Measurements from ENCODE around the gene PTPN1.
"Not testable (repeated sequence)": the region's sequence is repeated elsewhere in the genome, so short reads cannot be mapped to it uniquely, and the experiment has no call there.

PTPN1 gene

DNA sequence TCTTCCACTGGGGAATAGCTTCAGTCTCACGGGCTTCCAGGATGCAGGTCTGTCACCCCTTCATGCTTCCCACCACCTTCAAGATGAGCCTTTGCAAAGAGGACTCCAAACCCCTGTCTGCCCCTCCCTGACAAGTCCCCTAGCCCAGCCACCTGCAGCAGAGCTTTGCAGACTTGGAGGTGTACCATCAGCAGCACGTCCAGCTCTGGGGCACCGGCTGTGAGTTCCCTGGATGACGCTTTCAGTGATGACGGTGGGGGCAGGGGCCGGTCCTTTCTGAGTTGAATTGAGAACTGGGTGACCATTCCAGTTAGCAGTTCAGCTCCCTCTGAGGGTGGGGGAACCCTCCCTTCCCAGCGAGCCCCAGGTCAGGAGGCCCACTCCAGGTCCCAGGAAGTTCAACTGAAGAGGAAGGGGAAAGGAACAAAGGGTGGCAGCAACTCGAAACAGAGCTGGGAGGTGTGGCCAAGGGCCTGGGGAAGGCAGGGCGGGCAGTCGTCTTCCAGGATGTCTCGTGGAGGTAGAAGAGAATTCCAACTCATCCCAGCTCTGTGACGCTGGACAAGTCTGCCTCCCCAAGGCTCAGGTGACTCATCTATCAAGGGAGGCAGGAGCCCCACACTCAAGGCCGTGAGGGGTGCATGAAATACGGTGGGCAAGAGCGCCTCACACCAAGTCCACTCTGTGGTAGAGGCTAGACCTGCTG lies 86.0 kb downstream of the PTPN1 start:
- FAIRE-seq, result no peak

GRCh38 chr20:50596694-50597021 lies 86.5 kb downstream of the PTPN1 start:
- FAIRE-seq, result no peak

DNA sequence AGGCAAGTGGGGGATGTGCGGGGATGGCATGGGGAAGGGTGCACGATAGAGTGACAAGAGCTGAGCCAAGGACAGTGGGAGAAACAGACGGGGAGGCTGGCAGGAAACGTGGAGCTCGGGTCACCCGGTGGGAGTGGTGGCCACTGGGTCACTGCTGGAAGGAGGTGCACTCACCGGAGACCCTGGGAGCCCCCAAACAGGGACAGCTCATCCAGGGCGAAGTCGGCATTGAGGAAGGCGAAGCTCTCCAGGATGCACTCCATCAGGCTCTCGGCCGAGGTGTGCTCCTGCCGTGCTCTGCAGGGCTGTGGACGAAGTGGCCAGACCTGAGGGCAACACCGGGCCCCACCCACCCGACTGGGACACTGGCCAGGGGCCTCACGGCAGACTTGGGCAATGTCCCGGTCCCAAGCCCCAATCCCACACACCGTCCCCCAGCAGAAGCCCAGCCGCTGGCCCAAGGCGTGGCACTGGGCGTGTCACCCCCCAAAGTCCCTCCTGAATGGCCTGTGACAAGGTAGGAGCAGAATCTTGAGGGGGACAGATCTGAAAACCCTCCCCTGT lies 87.3 kb downstream of the PTPN1 start:
- FAIRE-seq, result no peak

DNA sequence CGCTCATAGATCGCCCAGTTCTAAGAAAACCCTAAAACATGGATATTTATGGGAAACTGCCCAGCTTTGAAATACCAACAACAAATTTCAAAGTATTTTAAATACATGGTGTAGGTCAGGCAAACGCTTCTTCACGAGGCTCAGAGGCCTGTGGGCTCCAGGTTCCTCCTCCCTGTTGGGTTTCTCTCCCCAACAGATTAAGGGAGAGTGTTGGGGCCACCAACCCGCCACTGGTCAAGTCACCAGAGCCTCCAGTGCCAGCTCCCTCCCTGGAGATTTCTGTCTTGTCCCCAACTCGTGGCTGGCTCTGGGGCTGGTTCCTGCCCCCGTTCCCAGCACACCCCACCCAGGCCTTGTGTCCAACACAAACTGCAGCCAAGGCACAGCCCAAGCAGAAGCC lies 87.9 kb downstream of the PTPN1 start:
- no peak for FAIRE-seq

DNA sequence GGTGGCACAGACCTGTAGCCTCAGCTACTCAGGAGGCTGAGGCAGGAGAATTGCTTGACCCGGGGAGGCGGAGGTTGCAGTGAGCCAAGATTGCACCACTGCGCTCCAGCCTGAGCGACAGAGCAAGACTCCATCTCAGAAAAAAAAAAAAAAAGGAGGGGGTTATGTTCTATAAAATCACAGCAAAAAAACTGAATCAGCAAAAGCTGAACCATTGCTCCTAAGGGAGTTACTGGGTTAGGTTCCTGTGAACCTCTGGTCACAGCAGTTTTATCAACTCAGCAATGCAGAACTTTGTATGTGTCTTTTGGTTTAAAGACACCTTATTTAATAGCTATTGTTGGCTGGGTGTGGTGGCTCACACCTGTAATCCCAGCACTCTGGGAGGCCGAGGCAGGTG lies 88.6 kb downstream of the PTPN1 start:
- not testable (repeated sequence) for FAIRE-seq

DNA sequence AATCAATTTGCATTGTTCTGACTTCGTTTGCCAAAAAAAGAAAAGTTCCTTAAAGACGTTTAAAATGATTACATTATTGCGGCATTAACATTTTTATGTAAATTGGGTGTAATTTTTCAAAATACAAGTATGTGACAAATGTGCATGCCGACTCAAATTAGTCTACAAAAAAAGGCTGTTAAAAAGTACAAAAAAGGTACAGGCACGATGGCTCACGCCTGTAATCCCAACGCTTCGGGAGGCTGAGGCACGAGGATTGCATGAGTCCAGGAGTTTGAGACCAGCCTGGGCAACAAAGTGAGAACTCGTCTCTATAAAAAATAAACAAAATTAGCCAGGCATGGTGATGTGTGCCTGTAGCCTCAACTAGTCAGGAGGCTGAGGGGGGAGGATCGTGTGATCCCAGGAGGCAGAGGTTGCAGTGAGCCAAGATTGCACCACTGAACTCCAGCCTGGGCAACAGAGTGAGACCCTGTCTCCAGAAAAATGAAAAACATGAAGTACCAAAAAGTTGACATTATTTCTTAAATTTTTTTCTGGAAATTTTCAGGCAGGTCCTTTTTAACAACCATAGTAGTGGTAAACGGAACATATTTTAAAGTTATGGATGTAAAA lies 90.2 kb downstream of the PTPN1 start:
- FAIRE-seq, result no peak

GRCh38 chr20:50601511-50602431 lies 91.6 kb downstream of the PTPN1 start:
- no peak for FAIRE-seq

- FAIRE-seq, result no peak
These were observed 92.4 kb downstream of the PTPN1 start for GRCh38 chr20:50602432-50603088.

DNA sequence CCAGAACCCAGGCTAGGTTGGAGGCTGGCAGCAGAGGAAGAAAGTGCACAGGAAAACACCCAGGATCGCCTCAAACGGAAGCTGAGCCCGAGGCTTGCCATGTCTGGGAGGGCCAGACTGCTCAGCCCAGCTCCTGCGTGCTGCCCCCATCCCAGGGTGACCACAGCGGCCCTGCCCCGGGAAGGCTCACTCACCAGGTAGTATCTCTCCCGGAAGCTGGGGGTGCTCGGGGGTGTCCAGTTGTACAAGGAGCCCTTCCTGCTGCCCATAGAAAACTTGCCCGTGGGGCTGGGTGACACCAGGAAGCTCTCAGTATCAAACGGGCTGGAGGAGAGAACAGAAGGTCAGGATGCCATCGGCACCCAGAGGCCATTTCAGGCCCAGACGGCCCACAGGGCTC lies 94.3 kb downstream of the PTPN1 start:
- FAIRE-seq, result no peak

- no peak for FAIRE-seq
These were observed 95.0 kb downstream of the PTPN1 start for GRCh38 chr20:50605136-50605535.

DNA sequence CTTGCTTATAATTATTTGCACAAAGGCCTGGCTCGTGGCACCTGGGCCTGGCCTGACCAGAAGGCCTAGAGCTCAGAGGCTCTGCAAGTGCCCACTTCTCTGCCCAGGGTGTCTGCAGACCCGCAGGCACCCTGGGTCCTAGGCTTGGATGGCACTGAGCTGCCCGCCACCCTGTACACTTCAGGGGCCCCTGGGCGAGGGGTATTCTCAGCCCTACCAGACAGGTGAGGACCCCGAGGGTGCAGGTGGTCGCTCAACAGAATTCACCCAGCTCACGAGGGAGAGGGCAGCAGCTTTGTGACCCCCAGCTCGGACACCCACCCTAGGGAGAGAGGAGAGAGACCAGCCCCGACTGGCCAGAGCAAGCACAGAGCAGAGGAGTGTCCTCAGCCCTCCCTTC lies 97.3 kb downstream of the PTPN1 start:
- no peak for FAIRE-seq

DNA sequence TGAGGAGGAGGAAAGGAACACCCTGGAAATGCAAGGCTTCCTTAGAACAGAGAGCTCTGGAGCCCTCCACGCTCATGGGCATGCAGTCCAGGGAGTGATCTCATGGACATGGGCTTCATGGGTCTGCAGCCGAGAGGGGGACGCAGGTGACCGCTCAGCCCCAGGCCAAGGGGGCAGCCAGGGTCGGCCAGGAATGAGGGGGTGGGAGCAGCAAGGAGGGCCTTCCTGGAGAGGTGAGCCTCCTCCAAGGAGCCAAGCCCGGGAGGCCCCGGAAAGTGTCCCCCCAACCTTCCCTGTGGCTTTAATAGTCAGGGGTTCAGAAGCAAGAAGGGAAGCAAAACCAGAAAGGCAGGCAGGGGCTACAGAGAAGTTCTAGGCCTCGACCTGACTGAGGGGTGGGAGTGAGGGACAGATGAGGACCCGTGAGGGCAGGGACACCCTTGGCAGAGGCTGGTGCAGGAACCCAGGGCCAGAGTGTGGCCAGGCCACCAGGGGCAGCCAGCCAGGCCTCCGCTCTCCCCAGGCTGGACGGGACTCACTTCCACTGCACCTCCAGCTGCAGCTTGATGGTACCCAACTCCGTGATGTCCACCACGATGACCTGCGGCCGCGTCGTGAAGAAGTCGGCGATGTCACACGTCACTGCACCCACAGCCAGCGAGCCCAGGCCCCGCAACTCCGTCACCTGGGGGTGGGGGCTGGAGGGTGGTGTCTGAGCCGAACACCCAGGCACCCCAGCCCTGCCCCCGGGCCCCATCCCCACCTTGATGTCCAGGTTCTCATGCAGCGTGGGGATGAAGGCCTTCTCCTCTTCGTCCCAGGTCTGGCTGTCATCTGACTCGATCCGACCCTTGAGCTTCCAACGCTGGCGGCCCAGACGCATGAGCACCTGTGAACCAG lies 97.9 kb downstream of the PTPN1 start:
- FAIRE-seq, result no peak

DNA sequence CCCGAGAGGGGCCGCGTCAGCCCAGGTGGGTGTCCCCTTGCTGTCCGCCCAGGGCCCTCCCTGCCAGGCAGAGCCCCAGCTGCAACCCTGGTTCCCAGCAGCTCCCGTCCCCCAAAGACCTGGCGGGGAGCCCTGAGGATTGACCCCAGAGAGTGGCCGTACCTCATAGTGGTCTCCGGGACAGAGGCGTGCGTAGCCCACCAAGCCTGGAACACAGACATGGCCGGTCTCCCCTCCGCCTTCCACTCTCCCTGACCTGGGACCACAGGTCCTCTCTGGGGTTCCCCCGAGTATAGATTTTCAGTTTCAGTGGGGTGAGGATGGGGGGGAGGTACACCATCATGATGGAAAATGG lies 98.5 kb downstream of the PTPN1 start:
- no peak for FAIRE-seq

DNA sequence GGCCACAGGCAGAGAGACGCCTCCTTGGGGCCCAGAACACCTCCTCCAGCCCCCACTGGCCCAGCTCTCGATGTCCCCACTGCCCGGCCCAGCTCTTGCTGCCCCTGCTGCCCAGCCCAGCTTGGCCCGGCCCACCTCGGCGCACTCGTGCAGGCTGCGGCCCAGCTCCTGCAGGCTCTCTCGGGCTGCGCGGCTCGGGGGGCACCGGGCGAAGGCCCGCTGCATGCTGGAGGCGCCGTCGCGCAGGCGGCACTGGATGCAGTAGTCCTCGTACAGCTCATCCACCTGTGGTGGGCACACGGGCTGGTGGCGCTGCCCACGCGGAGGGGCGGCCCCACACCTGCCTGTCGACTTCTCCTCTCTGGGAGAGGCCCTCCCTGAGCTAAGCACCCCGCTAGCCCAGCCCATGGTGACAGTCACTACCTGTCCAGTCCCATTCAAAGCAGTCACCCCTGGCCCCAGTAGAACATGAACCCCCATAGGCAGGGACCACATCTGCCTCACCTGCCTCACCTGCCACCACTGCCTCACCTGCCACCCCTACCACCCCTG lies 99.3 kb downstream of the PTPN1 start:
- FAIRE-seq, result no peak

DNA sequence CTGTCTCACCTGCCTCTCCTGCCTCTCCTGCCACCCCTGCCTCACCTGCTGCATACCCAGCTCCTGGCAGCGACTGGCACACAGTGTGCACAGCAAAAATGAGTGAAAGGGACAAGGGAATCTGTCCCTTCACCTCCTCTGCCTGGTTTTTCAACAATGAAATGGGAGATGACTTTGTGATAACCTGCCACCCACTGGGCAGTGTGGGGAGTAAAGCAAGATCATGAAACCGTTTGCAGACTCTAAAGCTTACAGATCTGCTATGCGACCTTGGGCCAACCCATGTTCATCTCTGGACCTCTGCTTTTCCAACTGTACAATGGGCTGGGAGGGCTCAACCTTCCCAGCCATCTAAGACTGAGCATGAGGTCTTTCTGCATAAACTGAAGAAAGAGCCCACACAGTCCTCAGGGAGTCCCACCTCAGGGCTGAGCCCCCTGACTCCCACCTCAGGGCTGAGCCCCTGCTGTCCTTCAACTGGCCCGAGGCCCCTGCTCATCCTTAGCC lies 100.1 kb downstream of the PTPN1 start:
- FAIRE-seq, result no peak

- no peak for FAIRE-seq
These were observed 101.1 kb downstream of the PTPN1 start for GRCh38 chr20:50611128-50611810.

- FAIRE-seq, result no peak
These were observed 103.4 kb downstream of the PTPN1 start for GRCh38 chr20:50613438-50614169.

DNA sequence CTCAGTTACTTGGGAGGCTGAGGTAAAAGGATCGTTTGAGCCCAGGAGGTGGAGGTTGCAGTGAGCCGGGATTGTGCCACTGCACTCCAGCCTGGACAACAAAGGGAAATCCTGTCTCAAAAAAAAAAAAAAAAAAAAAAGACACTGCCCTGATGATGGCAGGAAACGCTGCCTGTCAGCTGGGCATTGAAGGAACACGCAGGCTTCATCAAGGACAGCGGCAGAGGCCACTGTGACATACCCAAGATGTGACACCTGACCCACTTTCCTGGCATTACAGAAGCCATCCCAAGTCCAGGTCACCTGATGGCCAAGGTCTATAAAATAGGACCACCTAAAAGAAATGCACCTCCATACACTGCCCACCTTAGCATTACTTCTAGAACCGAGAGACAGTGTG lies 105.2 kb downstream of the PTPN1 start:
- FAIRE-seq, result no peak

- no peak for FAIRE-seq
These were observed 106.8 kb downstream of the PTPN1 start for GRCh38 chr20:50617022-50617421.

GRCh38 chr20:50618537-50618936 lies 108.4 kb downstream of the PTPN1 start:
- FAIRE-seq, result no peak

All from TTC549 (cell line).